HEK293 (cell line): Measurements from ENCODE around the gene EIPR1.

Experiments used
- CTCF ChIA-PET: fragments of 350-600 bp; formaldehyde crosslinking; extraction: SDS; loops from one replicate; lab custom pipeline; 2021; ENCODE audit warnings: antibody characterized with exemption; lab: Yijun Ruan, JAX
- POLR2A ChIA-PET: fragments of 300-600 bp; formaldehyde crosslinking; extraction: SDS; loops from one replicate; lab custom pipeline; 2020; ENCODE audit warnings: antibody characterized with exemption, inconsistent platforms; lab: Yijun Ruan, JAX
- H3K27ac ChIP-seq: fragments of 200-500 bp; sonication (Bioruptor generic); 2 replicates; pipeline ENCODE4 v1.5.1; 2014; ENCODE audit warnings: low read depth, low read length, control low read depth, inconsistent platforms; ENCODE audit errors: extremely low read depth
- H3K36me3 ChIP-seq, 2 experiments: fragments of 200-500 bp in 1 of 2; sonication (Bioruptor generic) in 1 of 2; 1 replicate in 1 of 2; 2 replicates in 1 of 2; pipeline ENCODE4 v1.5.1; 2014 to 2017; ENCODE audit warnings: inconsistent platforms in 2 of 2, low read length in 2 of 2; ENCODE audit not compliant: control insufficient read depth in 2 of 2, insufficient read depth in 1 of 2
- H3K4me1 ChIP-seq: fragments of 200-500 bp; sonication (Bioruptor generic); 2 replicates; pipeline ENCODE4 v1.5.1; 2014; ENCODE audit warnings: mild to moderate bottlenecking, low read length, inconsistent platforms; ENCODE audit not compliant: control insufficient read depth, insufficient read depth
- H3K4me3 ChIP-seq: 2 replicates; pipeline ENCODE4 v1.5.1; 2011; ENCODE audit warnings: low read depth, mild to moderate bottlenecking, control low read depth, low read length, moderate library complexity
- H3K9me3 ChIP-seq: fragments of 200-500 bp; sonication (Bioruptor generic); 2 replicates; pipeline ENCODE4 v1.5.1; 2014; ENCODE audit warnings: low read depth, low read length, inconsistent platforms; ENCODE audit not compliant: control insufficient read depth, insufficient read depth
- FEZF1 ChIP-seq: fragments of 450-650 bp; formaldehyde crosslinking; IDR thresholded peaks from 2 replicates; pipeline ENCODE4 v1.5.1; 2016; ENCODE audit warnings: missing biosample characterization, missing genetic modification characterization
- GFI1B ChIP-seq: fragments of 450-650 bp; formaldehyde crosslinking; IDR thresholded peaks from 2 replicates; pipeline ENCODE4 v1.5.1; 2016; ENCODE audit warnings: missing biosample characterization, missing genetic modification characterization
- GLI2 ChIP-seq: fragments of 450-650 bp; formaldehyde crosslinking; IDR thresholded peaks from 2 replicates; pipeline ENCODE4; 2017; ENCODE audit warnings: missing biosample characterization, missing genetic modification characterization, low read depth, borderline replicate concordance
- GLIS2 ChIP-seq: fragments of 450-650 bp; formaldehyde crosslinking; IDR thresholded peaks from 2 replicates; pipeline ENCODE4 v1.5.1; 2016; ENCODE audit warnings: missing biosample characterization, missing genetic modification characterization
- IKZF3 ChIP-seq: fragments of 450-650 bp; IDR thresholded peaks from 2 replicates; pipeline ENCODE4 v1.5.0; 2018; ENCODE audit warnings: missing biosample characterization, mild to moderate bottlenecking, missing genetic modification characterization, moderate library complexity
- KLF1 ChIP-seq: fragments of 450-650 bp; formaldehyde crosslinking; IDR thresholded peaks from 2 replicates; pipeline ENCODE4 v1.5.1; 2016; ENCODE audit warnings: missing biosample characterization, missing genetic modification characterization
- RBAK ChIP-seq: fragments of 450-650 bp; formaldehyde crosslinking; IDR thresholded peaks from 2 replicates; pipeline ENCODE4 v1.5.1; 2016; ENCODE audit warnings: missing biosample characterization, missing genetic modification characterization
- SP2 ChIP-seq: fragments of 450-650 bp; formaldehyde crosslinking; IDR thresholded peaks from 2 replicates; pipeline ENCODE4 v1.5.1; 2016; ENCODE audit warnings: missing biosample characterization, missing genetic modification characterization
- ZBTB1 ChIP-seq: fragments of 450-650 bp; formaldehyde crosslinking; IDR thresholded peaks from 2 replicates; pipeline ENCODE4 v1.5.1; 2016; ENCODE audit warnings: missing biosample characterization, missing genetic modification characterization
- ZBTB17 ChIP-seq: fragments of 450-650 bp; formaldehyde crosslinking; IDR thresholded peaks from 2 replicates; pipeline ENCODE4 v1.5.1; 2016; ENCODE audit warnings: missing biosample characterization, missing genetic modification characterization
- ZBTB8A ChIP-seq: fragments of 450-650 bp; formaldehyde crosslinking; IDR thresholded peaks from 2 replicates; pipeline ENCODE4 v1.5.1; 2016; ENCODE audit warnings: missing biosample characterization, missing genetic modification characterization
- ZFHX2 ChIP-seq: fragments of 450-650 bp; formaldehyde crosslinking; conservative IDR thresholded peaks from 2 replicates; pipeline ENCODE4 v1.5.1; 2016; ENCODE audit warnings: missing biosample characterization, missing genetic modification characterization
- ZFP37 ChIP-seq: fragments of 450-650 bp; formaldehyde crosslinking; IDR thresholded peaks from 2 replicates; pipeline ENCODE4 v1.5.1; 2016; ENCODE audit warnings: missing biosample characterization, missing genetic modification characterization
- ZNF114 ChIP-seq: fragments of 450-650 bp; formaldehyde crosslinking; IDR thresholded peaks from 2 replicates; pipeline ENCODE4 v1.5.0; 2017; ENCODE audit warnings: missing biosample characterization, missing genetic modification characterization
- ZNF140 ChIP-seq: fragments of 450-650 bp; formaldehyde crosslinking; IDR thresholded peaks from 2 replicates; pipeline ENCODE4 v1.5.1; 2016; ENCODE audit warnings: missing biosample characterization, missing genetic modification characterization
- ZNF148 ChIP-seq: fragments of 450-650 bp; formaldehyde crosslinking; IDR thresholded peaks from 2 replicates; pipeline ENCODE4 v1.5.0; 2017; ENCODE audit warnings: missing biosample characterization, missing genetic modification characterization, borderline replicate concordance
- ZNF214 ChIP-seq: fragments of 450-650 bp; formaldehyde crosslinking; IDR thresholded peaks from 2 replicates; pipeline ENCODE4 v1.5.1; 2017; ENCODE audit warnings: missing biosample characterization, mild to moderate bottlenecking, missing genetic modification characterization, borderline replicate concordance
- ZNF514 ChIP-seq: fragments of 450-650 bp; formaldehyde crosslinking; IDR thresholded peaks from 2 replicates; pipeline ENCODE4 v1.5.1; 2016; ENCODE audit warnings: missing biosample characterization, missing genetic modification characterization
- ZNF529 ChIP-seq: fragments of 450-650 bp; formaldehyde crosslinking; IDR thresholded peaks from 2 replicates; pipeline ENCODE4 v1.5.1; 2017; ENCODE audit warnings: missing genetic modification characterization, missing biosample characterization; ENCODE audit not compliant: insufficient replicate concordance
- ZNF544 ChIP-seq: fragments of 450-650 bp; formaldehyde crosslinking; IDR thresholded peaks from 2 replicates; pipeline ENCODE4 v1.5.0; 2017; ENCODE audit warnings: missing biosample characterization, missing genetic modification characterization
- ZNF596 ChIP-seq: fragments of 450-650 bp; IDR thresholded peaks from 2 replicates; pipeline ENCODE4 v1.5.0; 2018; ENCODE audit warnings: missing biosample characterization, mild to moderate bottlenecking, missing genetic modification characterization, moderate library complexity
- ZNF707 ChIP-seq: fragments of 450-650 bp; formaldehyde crosslinking; IDR thresholded peaks from 2 replicates; pipeline ENCODE4 v1.5.1; 2016; ENCODE audit warnings: missing biosample characterization, missing genetic modification characterization

The EIPR1 gene

GRCh38 chr2:3317871-3318590, 59.6 kb downstream of the EIPR1 start:
- Histone ChIP-seq H3K4me3 (no peak overlapping the region), H3K36me3 (peaks cover 0 to 18% of the 10 kb centered on the region in 2 experiments; a peak in 1 of 3 replicates), H3K9me3 (no peaks in the 10 kb centered on the region), H3K27ac (no peak overlapping the region), H3K4me1 (no peaks in the 10 kb centered on the region)
- ChIA-PET POLR2A (no interaction called here), CTCF (interaction anchor here (0.7 kb wide), 1 partner anchor 461 kb away, joined by 4 read pairs; no protein-coding TSS in a partner anchor)
- no peak for TF ChIP-seq ZNF529 (tag by site-specific recombination)
- no peak for TF ChIP-seq KLF1
- no peak for TF ChIP-seq IKZF3
- TF ChIP-seq ZNF148 (tag by site-specific recombination) = no peak
- TF ChIP-seq ZNF214 (tag by site-specific recombination) = no peak

- ChIA-PET CTCF (interaction anchor here (0.7 kb wide), 1 partner anchor 461 kb away, joined by 4 read pairs; no protein-coding TSS in a partner anchor), POLR2A (no interaction called here)
- no peaks in the 10 kb centered on the region for H3K4me1 ChIP-seq
- no peak overlapping the region for H3K4me3 ChIP-seq
- H3K9me3 ChIP-seq = no peaks in the 10 kb centered on the region
- H3K36me3 ChIP-seq = peaks cover 0 to 18% of the 10 kb centered on the region in 2 experiments; a peak in 1 of 3 replicates
- TF ChIP-seq ZBTB17 (tag by site-specific recombination) = no peak
- no peak for TF ChIP-seq ZFP37
- TF ChIP-seq GLIS2 (tag by site-specific recombination) = no peak
- no peak for TF ChIP-seq RBAK
- no peak for TF ChIP-seq ZFHX2 (tag by site-specific recombination)
- no peak for TF ChIP-seq ZNF707 (tag by site-specific recombination)
- no peak for TF ChIP-seq ZNF140
- TF ChIP-seq SP2 = no peak
- TF ChIP-seq ZNF514 (tag by site-specific recombination) = no peak
- no peak for TF ChIP-seq ZBTB1
- TF ChIP-seq ZNF114 (tag by site-specific recombination) = no peak
- no peak for TF ChIP-seq FEZF1 (tag by site-specific recombination)
- TF ChIP-seq ZBTB8A (tag by site-specific recombination) = no peak
- no peak for TF ChIP-seq GFI1B (tag by site-specific recombination)
- no peak for TF ChIP-seq ZNF544 (tag by site-specific recombination)
- TF ChIP-seq ZNF596 (tag by site-specific recombination) = no peak
- no peak for TF ChIP-seq GLI2
- no peak overlapping the region for H3K27ac ChIP-seq
These were observed 60.3 kb downstream of the EIPR1 start for GRCh38 chr2:3317277-3317685.
